Stimulated activated CD8-positive, alpha-beta memory T cell treated with anti-CD3 and anti-CD28 coated beads, Interleukin-4, amount 100 ng/mL, for 48 hours (primary cell): ENCODE results near the gene MAN1A2.
"Not testable (repeated sequence)": the region's sequence is repeated elsewhere in the genome, so short reads cannot be mapped to it uniquely, and the experiment has no call there.

Source experiments
- DNase-seq: peaks from one replicate; pipeline ENCODE4 v3.0.0-alpha.2; 2020

The MAN1A2 gene

GRCh38 chr1:117405042-117405441 lies 37.8 kb downstream of the MAN1A2 start:
- no peak for DNase-seq

- DNase-seq, result no peak
These were observed 45.2 kb downstream of the MAN1A2 start for GRCh38 chr1:117412472-117412871.

DNA sequence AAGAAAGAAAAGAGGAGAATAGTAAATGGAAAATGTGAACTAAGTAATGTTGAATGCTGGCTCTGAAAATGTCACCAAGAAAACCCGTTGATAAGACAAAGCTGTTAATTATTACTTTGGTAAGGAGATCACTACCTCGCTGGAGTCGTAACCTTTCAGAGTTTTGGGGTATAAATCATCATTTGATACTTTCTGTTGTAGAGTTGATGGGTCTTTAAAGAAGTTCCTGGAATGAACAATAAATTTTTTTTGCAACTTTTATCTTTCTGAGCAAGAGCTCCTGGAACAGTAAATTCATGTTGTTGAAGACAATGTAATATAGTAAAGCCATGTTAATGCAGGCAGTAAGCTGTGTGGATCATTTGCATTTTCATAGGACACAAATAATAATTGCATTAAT lies 46.2 kb downstream of the MAN1A2 start:
- DNase-seq, result no peak

- no peak for DNase-seq
These were observed 47.7 kb downstream of the MAN1A2 start for GRCh38 chr1:117414943-117415342.

- no peak for DNase-seq
These were observed 48.8 kb downstream of the MAN1A2 start for GRCh38 chr1:117416004-117416403.

DNA sequence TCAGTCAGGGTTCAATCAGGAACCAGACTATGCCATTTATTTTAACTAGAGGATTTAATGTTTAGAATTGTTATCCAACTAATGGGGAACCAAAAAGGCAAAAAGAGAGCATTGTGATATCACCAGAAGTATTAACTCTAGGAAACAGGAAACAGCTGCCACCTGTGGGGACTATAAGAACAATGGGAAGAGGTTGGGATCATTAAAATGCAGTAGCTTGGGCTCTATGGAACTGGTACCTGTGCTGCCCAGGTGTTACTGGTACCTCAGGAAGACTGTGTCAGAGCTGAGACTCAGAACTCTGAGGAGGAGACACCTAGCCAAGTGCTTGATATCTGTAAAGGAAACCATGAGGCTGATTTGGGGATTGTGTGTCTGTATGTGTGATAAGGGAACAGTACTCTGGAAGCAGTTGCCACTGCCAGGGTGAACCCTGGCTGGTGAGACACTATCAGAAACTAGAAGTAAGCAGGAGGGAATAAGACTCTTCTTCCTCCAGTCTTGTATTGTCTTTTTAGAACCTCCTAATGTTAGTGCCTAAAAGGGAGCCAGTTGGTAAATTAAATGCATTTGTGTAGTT lies 49.4 kb downstream of the MAN1A2 start:
- DNase-seq, result no peak

DNA sequence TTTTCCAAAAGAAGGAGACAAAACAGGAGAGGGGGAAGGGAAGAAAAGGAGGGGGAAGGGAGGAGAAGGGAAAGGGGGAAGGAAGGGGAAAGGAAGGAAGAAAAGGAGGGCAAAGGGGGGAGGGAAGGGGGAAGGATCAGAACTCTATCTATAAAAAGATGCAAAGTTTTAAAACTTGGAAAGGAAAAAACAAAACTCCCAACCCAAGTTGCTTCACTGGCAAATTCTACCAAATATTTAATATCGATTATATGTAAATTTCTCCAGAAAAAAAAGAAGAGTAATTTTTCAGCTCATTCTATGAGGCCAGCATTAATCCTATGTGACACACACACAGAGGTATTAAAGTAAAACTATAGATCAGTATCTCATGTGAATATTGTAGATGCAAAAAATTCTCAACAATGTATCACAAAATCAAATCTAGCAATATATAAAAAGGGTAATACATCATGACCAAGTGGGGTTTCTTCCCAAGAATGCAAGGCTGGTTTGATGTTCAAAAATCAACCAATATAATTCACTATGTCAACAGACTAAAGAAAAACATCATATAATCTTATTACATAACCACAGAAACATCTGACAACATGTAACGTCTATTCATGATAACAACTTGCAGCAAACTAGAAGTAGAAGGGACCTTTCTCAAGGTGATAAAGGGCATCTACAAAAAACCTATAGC lies 57.9 kb downstream of the MAN1A2 start:
- DNase-seq, result no peak

DNA sequence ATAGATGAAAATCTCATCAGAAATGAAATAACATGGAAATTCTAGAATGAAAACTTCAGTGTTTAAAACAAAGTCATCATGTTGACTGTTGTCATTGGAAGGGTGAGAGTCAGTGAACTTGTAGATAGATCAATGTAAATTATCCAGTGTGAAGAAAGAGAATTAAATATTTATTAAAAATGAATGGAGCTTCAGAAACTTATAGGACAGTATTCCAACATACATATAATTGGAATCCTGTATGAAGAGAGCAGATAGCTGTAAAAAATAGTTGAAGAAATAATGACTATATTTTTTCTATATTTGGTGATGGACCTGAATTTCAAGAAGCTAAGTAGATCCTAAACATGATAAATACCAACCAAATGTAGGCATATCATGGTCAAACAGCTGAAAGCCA lies 60.0 kb downstream of the MAN1A2 start:
- no peak for DNase-seq

GRCh38 chr1:117433943-117434342 lies 66.7 kb downstream of the MAN1A2 start:
- DNase-seq, result no peak

GRCh38 chr1:117436513-117436912 lies 69.3 kb downstream of the MAN1A2 start:
- no peak for DNase-seq

DNA sequence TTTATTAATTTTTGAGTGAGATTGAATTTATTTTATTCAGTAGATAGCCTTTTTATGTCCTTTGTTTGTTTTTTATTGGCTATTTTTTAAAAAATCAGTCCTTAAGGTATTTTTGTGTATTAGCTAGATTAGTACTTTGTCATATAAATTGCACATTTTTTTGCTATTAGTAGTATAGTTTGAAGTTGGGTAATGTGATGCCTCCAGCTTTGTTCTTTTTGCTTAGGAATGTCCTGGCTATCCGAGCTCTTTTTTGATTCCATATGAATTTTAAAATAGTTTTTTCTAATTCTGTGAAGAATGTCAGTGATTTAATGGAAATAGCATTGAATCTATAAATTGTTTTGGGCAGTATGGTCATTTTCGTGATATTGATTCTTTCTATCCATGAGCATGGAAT lies 80.4 kb downstream of the MAN1A2 start:
- no peak for DNase-seq

DNA sequence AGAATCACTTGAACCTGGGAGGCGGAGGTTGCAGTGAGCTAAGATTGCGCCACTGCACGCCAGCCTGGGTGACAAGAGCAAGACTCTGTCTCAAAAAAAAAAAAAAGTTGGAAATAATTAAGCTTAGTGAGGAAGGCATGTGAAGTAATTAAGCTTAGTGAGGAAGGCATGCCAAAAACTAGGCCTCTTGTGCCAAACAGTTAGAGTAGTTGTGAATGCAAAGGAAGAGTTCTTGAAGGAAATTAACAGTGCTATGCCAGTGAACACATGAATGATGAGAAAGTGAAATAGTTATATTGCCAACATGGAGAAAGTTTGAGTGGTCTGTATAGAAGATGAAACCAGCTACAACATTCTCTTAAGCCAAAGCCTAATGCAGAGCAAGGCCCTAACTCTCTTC lies 85.0 kb downstream of the MAN1A2 start:
- DNase-seq, result no peak

DNA sequence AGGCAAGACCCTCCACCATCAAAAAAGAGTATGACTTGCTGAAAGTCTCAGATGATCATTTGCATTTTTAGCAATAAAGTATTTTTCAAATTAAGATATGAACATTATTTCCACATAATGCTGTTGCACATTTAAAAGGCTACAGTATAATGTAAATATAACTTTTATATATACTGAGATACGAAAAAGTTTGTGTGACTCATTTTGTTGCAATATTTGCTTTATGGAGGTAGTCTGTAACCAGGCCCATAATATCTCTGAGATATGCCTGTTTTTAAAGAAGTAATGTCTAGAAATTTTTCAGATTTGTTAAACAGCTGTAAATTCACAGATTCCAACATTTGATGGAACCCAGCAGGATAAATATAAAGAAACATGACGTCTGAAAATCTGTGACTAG lies 86.7 kb downstream of the MAN1A2 start:
- DNase-seq, result no peak

- not testable (repeated sequence) for DNase-seq
These were observed 91.2 kb downstream of the MAN1A2 start for GRCh38 chr1:117458410-117458809.

DNA sequence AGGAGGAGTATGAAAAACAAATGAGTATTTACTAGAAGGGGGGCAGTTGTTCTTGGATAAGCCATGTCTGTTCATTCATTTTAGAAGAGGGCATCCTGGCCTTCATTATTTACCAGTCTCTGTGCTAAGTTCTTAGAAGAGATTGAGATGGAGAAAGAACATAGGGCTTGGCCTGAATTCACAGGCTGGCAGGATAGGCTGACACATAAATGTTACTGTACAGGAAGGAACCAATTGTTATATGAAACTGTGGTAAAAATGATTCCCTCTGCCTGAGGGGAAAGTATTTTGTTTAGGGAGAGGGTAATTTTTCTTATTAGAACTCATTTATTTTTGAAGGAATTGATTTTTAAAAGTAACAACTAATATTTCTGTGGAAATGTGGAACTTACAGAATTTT lies 99.5 kb downstream of the MAN1A2 start:
- DNase-seq, result no peak

GRCh38 chr1:117467336-117467735 lies 100.1 kb downstream of the MAN1A2 start:
- DNase-seq, result no peak

- no peak for DNase-seq
These were observed 105.8 kb downstream of the MAN1A2 start for GRCh38 chr1:117473063-117473462.

DNA sequence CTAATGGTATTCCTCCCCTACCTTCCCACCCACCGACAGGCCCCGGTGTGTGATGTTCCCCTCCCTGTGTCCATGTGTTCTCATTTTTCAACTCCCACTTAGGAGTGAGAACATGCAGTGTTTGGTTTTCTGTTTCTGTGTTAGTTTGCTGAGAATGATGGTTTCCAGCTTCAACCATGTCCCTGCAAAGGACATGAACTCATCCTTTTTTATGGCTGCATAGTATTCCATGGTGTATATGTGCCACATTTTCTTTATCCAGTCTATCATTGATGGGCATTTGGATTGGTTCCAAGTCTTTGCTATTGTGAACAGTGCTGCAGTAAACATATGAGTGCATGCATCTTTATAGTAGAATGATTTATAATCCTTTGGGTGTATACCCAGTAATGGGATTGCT lies 108.2 kb downstream of the MAN1A2 start:
- not testable (repeated sequence) for DNase-seq

- no peak for DNase-seq
These were observed 111.8 kb downstream of the MAN1A2 start for GRCh38 chr1:117479086-117479485.

DNA sequence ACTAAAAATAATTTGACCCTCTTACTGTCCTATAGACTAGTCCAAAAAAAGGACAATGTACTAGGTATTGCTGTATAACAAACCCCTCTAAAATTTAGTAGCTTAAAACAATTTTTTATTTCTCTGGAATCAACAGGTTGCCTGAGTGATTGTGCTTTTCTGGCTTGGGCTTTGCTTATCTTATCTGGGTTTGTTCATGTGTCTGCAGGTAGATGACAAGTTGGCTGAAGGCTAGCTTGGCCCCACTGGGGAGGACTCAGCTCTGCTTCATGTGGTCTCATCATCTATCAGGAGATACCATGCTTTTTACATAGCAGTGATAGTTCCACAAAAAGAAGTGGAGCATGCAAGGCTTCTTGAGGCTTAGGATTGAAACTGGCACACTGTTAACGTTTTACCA lies 114.2 kb downstream of the MAN1A2 start:
- DNase-seq, result no peak

- no peak for DNase-seq
These were observed 126.7 kb downstream of the MAN1A2 start for GRCh38 chr1:117493906-117494305.

GRCh38 chr1:117495068-117495467 lies 127.8 kb downstream of the MAN1A2 start:
- DNase-seq, result no peak

DNA sequence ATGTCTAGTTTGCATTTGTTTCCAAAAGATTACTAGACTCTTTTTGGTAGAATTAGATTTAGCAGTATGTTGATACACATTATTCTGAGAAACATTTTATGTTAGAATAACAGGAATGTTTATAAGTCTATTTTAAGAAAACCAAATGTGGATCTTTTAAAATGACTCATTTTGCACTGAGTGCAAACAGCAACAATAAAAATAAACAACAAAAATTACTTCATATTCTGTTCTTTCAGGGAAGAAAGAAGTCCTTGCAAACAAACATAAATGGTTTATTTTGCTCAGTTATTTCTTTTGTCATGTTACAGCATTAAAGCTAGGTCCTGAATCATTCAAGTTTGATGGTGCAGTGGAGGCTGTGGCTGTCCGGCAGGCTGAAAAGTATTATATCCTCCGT lies 131.8 kb downstream of the MAN1A2 start:
- DNase-seq, result no peak

DNA sequence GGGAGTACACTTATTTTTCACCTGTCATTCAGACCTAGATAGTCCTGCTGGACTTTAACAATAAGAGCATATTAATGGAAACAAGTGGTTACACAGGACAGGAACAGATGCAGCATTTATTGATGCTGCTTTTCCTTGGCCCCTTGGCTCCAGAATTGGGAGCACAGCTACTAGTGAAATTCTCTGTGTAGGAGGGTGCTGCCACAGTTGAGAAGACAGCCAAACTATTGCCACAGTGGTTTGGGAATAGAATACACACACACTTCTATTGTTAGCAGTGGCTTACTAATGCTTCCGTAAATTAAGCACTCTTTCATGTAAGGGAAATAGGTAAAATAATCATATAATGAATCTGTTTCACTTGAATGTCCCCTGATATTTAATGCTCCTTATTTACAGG lies 133.3 kb downstream of the MAN1A2 start:
- DNase-seq, result no peak

- DNase-seq, result no peak
These were observed 134.0 kb downstream of the MAN1A2 start for GRCh38 chr1:117501281-117501680.
